Measurements from ENCODE around the gene UBA3. TPM values are rescaled to one million over a fixed set of nuclear protein-coding genes. Genes with fewer than 3 reads are reported as not detected.

UBA3 gene
- total RNA-seq, 6 donors from 2014 or later, result 36.8 to 71.9 (median 50.5) TPM

- no peak overlapping the region for H3K27ac ChIP-seq
- H3K4me3 ChIP-seq, result no peak overlapping the region
- TF ChIP-seq EP300 (IDR thresholded peaks at IDR 0.05) (no peak), CTCF (IDR thresholded peaks at IDR 0.05) (no peak), POLR2AphosphoS5 (IDR thresholded peaks at IDR 0.05) (no peak), POLR2A (IDR thresholded peaks at IDR 0.05) (no peak)
- 91 to 96% methylated on average over 2 of the region's 2 CpGs for WGBS, 2 donors
- H3K36me3 ChIP-seq, result peaks cover 41 to 100% (median 78%) of the 10 kb centered on the region in 4 donors
- ATAC-seq (ENCODE audit: low FRiP score in 2 of 2), result no peak
- H3K27me3 ChIP-seq, result no peaks in the 10 kb centered on the region
- no peaks in the 10 kb centered on the region for H3K4me1 ChIP-seq
- no peak for DNase-seq
- H3K9me3 ChIP-seq, result no peaks in the 10 kb centered on the region
Observed at GRCh38 chr3:69032142-69032541, 48.0 kb downstream of the UBA3 start.

- Histone ChIP-seq H3K36me3 (peaks cover 45 to 100% (median 80%) of the 10 kb centered on the region in 4 donors), H3K4me1 (no peaks in the 10 kb centered on the region), H3K27ac (no peak overlapping the region), H3K9me3 (no peaks in the 10 kb centered on the region), H3K4me3 (no peak overlapping the region), H3K27me3 (no peaks in the 10 kb centered on the region)
- TF ChIP-seq POLR2A (IDR thresholded peaks at IDR 0.05) (no peak), EP300 (IDR thresholded peaks at IDR 0.05) (no peak), CTCF (IDR thresholded peaks at IDR 0.05) (no peak), POLR2AphosphoS5 (IDR thresholded peaks at IDR 0.05) (no peak)
- ATAC-seq (ENCODE audit: low FRiP score in 2 of 2) (no peak), DNase-seq (no peak)
- WGBS, 2 donors, result 89 to 93% methylated on average over 1 of the region's 1 CpG
Observed at GRCh38 chr3:69031635-69032034, 48.5 kb downstream of the UBA3 start.

- Histone ChIP-seq H3K27me3 (no peaks in the 10 kb centered on the region), H3K27ac (no peak overlapping the region), H3K36me3 (peaks cover 11 to 54% (median 12%) of the 10 kb centered on the region in 4 donors), H3K4me3 (no peak overlapping the region), H3K9me3 (no peaks in the 10 kb centered on the region), H3K4me1 (peaks cover 0 to 8% (median 2%) of the 10 kb centered on the region in 4 donors)
- WGBS, 2 donors, result 75% methylated on average over 4 of the region's 4 CpGs
- ATAC-seq (ENCODE audit: low FRiP score in 2 of 2), result no peak
- TF ChIP-seq POLR2AphosphoS5 (IDR thresholded peaks at IDR 0.05) (no peak), EP300 (IDR thresholded peaks at IDR 0.05) (no peak), CTCF (IDR thresholded peaks at IDR 0.05) (no peak), POLR2A (IDR thresholded peaks at IDR 0.05) (no peak)
- no peak for DNase-seq
Observed at GRCh38 chr3:69020857-69021256, 59.3 kb downstream of the UBA3 start.

GRCh38 chr3:69020424-69020823 is 59.7 kb downstream of the UBA3 start:
- TF ChIP-seq CTCF (IDR thresholded peaks at IDR 0.05) (peak in 2 of 6 experiments; percentile 6 to 8), POLR2AphosphoS5 (IDR thresholded peaks at IDR 0.05) (no peak), EP300 (IDR thresholded peaks at IDR 0.05) (no peak), POLR2A (IDR thresholded peaks at IDR 0.05) (no peak)
- H3K27ac ChIP-seq, result no peak overlapping the region
- H3K4me1 ChIP-seq, result peaks cover 0 to 8% (median 2%) of the 10 kb centered on the region in 4 donors
- no peaks in the 10 kb centered on the region for H3K27me3 ChIP-seq
- peaks cover 6 to 50% (median 8%) of the 10 kb centered on the region in 4 donors for H3K36me3 ChIP-seq
- 44 to 48% methylated on average over 2 of the region's 2 CpGs for WGBS, 2 donors
- H3K4me3 ChIP-seq, result no peak overlapping the region
- DNase-seq (no peak), ATAC-seq (ENCODE audit: low FRiP score in 2 of 2) (no peak)
- H3K9me3 ChIP-seq, result no peaks in the 10 kb centered on the region

- peaks cover 0 to 18% (median 2%) of the 10 kb centered on the region in 4 donors for H3K36me3 ChIP-seq
- peak overlapping the region in 1 of 4 donors; percentile 58 for H3K27ac ChIP-seq
- H3K27me3 ChIP-seq, result no peaks in the 10 kb centered on the region
- ATAC-seq (ENCODE audit: low FRiP score in 2 of 2), result no peak
- H3K4me3 ChIP-seq, result no peak overlapping the region
- 64 to 75% methylated on average over 2 of the region's 2 CpGs for WGBS, 2 donors
- no peak for DNase-seq
- peaks cover 7 to 28% (median 14%) of the 10 kb centered on the region in 4 donors for H3K4me1 ChIP-seq
- peak in 2 of 4 donors; percentile 13 to 18 for TF ChIP-seq EP300 (IDR thresholded peaks at IDR 0.05)
- TF ChIP-seq POLR2A (IDR thresholded peaks at IDR 0.05), result no peak
- peak; percentile 52 to 54 for TF ChIP-seq POLR2AphosphoS5 (IDR thresholded peaks at IDR 0.05)
- no peak for TF ChIP-seq CTCF (IDR thresholded peaks at IDR 0.05)
- H3K9me3 ChIP-seq, result no peaks in the 10 kb centered on the region
Observed at GRCh38 chr3:69016901-69017300, 63.3 kb downstream of the UBA3 start.
